ENCODE measurements around the gene GAS7.

Gene GAS7

GRCh38 chr17:10130263-10130662 lies 68.1 kb downstream of the GAS7 start:
- no peak for DNase-seq

GRCh38 chr17:10127819-10128425 lies 70.5 kb downstream of the GAS7 start:
- DNase-seq: no peak

GRCh38 chr17:10126616-10127501 lies 71.5 kb downstream of the GAS7 start:
- no peak for DNase-seq

- DNase-seq: no peak
Observed at GRCh38 chr17:10126276-10126615, 72.2 kb downstream of the GAS7 start.

- DNase-seq: no peak
Observed at GRCh38 chr17:10125531-10126275, 72.7 kb downstream of the GAS7 start.

- DNase-seq: no peak
Observed at GRCh38 chr17:10123093-10123492, 75.3 kb downstream of the GAS7 start.

- DNase-seq: no peak
Observed at GRCh38 chr17:10121971-10122707, 76.3 kb downstream of the GAS7 start.

- no peak for DNase-seq
Observed at GRCh38 chr17:10120749-10121148, 77.7 kb downstream of the GAS7 start.

- no peak for DNase-seq
Observed at GRCh38 chr17:10120109-10120485, 78.3 kb downstream of the GAS7 start.

- no peak for DNase-seq
Observed at GRCh38 chr17:10119203-10120108, 79.0 kb downstream of the GAS7 start.

- no peak for DNase-seq
Observed at GRCh38 chr17:10118788-10119130, 79.6 kb downstream of the GAS7 start.

- no peak for DNase-seq
Observed at GRCh38 chr17:10117581-10118001, 80.8 kb downstream of the GAS7 start.

- no peak for DNase-seq
Observed at GRCh38 chr17:10116753-10117420, 81.5 kb downstream of the GAS7 start.

GRCh38 chr17:10116267-10116666 lies 82.1 kb downstream of the GAS7 start:
- no peak for DNase-seq

- no peak for DNase-seq
Observed at GRCh38 chr17:10115536-10115932, 82.9 kb downstream of the GAS7 start.

GRCh38 chr17:10114931-10115535 lies 83.4 kb downstream of the GAS7 start:
- no peak for DNase-seq

- DNase-seq: no peak
Observed at GRCh38 chr17:10112962-10113361, 85.4 kb downstream of the GAS7 start.

GRCh38 chr17:10111907-10112452 lies 86.4 kb downstream of the GAS7 start:
- no peak for DNase-seq

- no peak for DNase-seq
Observed at GRCh38 chr17:10109146-10109545, 89.3 kb downstream of the GAS7 start.

- DNase-seq: no peak
Observed at GRCh38 chr17:10107316-10108165, 90.9 kb downstream of the GAS7 start.
